ENCODE results near the gene APLF. TPM values are rescaled to one million over a fixed set of nuclear protein-coding genes. Genes with fewer than 3 reads are reported as not detected.

APLF gene
- total RNA-seq, 1 donor from 2014 or later: 2.5 TPM

DNA sequence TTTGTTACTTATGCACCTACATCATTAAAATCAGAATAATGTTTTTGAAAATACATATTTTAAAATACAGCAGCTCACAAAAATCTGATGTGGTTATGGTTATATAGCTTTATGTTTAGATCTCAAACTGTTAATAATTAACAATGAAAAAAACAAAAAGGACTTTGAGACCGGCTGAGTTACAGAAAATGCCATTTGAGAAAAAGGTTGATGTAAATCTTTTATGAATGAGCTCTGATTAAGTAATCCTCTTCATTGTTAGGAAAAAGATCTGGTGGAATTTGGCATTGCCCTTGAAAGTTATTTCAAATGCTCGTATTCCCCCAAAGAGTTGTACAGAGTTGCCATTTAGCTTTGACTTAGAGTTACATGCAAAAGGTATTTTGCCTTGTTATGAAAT, 93.2 kb downstream of the APLF start:
- H3K27me3 Mint-ChIP-seq (ENCODE audit: low read depth, unreplicated experiment): no peaks in the 10 kb centered on the region

GRCh38 chr2:68561372-68561771, 94.0 kb downstream of the APLF start:
- Histone ChIP-seq H3K27ac (ENCODE audit: low read depth, low read length) (no peak overlapping the region), H3K9ac (ENCODE audit: low read length) (no peak overlapping the region), H3K4me1 (ENCODE audit: insufficient read depth, low read length) (no peaks in the 10 kb centered on the region), H3K4me3 (ENCODE audit: insufficient read depth, low read depth, low read length) (no peak overlapping the region), H3K27me3 (ENCODE audit: insufficient read depth, low read length) (no peaks in the 10 kb centered on the region), H3K79me2 (ENCODE audit: insufficient read depth, low read length) (no peaks in the 10 kb centered on the region), H3K4me2 (ENCODE audit: low read length) (no peak overlapping the region), H4K20me1 (ENCODE audit: insufficient read depth, low read length) (no peaks in the 10 kb centered on the region), H2AFZ (ENCODE audit: low read depth, low read length) (no peak overlapping the region), H3K36me3 (ENCODE audit: insufficient read depth, low read length) (no peaks in the 10 kb centered on the region), H3K9me3 (ENCODE audit: insufficient read depth, low read depth, low read length) (no peaks in the 10 kb centered on the region)
- Mint-ChIP-seq H3K36me3 (ENCODE audit: low read depth, unreplicated experiment) (no peaks in the 10 kb centered on the region), H3K27ac (ENCODE audit: unreplicated experiment) (no peak overlapping the region), H3K27me3 (ENCODE audit: low read depth, unreplicated experiment) (no peaks in the 10 kb centered on the region), H3K4me1 (ENCODE audit: low read depth, unreplicated experiment) (peaks cover 17% of the 10 kb centered on the region), H3K4me3 (ENCODE audit: unreplicated experiment) (no peak overlapping the region), H3K9me3 (ENCODE audit: unreplicated experiment) (no peaks in the 10 kb centered on the region)
- no peak for TF ChIP-seq EZH2 (IDR thresholded peaks at IDR 0.05; ENCODE audit: insufficient read depth, low read length)
- no peak for TF ChIP-seq CTCF (IDR thresholded peaks at IDR 0.05; ENCODE audit: insufficient read depth, low read depth, low read length)
- DNase-seq (ENCODE audit: low read depth): no peak
- no peak for FAIRE-seq

More for the DNA sequence above, 93.2 kb downstream of the APLF start:
- H3K9me3 ChIP-seq (ENCODE audit: insufficient read depth, low read depth, low read length): no peaks in the 10 kb centered on the region
- no peak for TF ChIP-seq EZH2 (IDR thresholded peaks at IDR 0.05; ENCODE audit: insufficient read depth, low read length)
- TF ChIP-seq CTCF (IDR thresholded peaks at IDR 0.05; ENCODE audit: insufficient read depth, low read depth, low read length): no peak
- H3K4me3 ChIP-seq (ENCODE audit: insufficient read depth, low read depth, low read length): no peak overlapping the region
- Mint-ChIP-seq H3K4me3 (ENCODE audit: unreplicated experiment) (no peak overlapping the region), H3K9me3 (ENCODE audit: unreplicated experiment) (no peaks in the 10 kb centered on the region), H3K36me3 (ENCODE audit: low read depth, unreplicated experiment) (no peaks in the 10 kb centered on the region), H3K4me1 (ENCODE audit: low read depth, unreplicated experiment) (peaks cover 13% of the 10 kb centered on the region), H3K27ac (ENCODE audit: unreplicated experiment) (no peak overlapping the region)
- no peaks in the 10 kb centered on the region for H3K79me2 ChIP-seq (ENCODE audit: insufficient read depth, low read length)
- no peaks in the 10 kb centered on the region for H4K20me1 ChIP-seq (ENCODE audit: insufficient read depth, low read length)
- no peak overlapping the region for H3K9ac ChIP-seq (ENCODE audit: low read length)
- H2AFZ ChIP-seq (ENCODE audit: low read depth, low read length): no peak overlapping the region
- FAIRE-seq (no peak), DNase-seq (ENCODE audit: low read depth) (no peak)
- no peak overlapping the region for H3K27ac ChIP-seq (ENCODE audit: low read depth, low read length)
- H3K27me3 ChIP-seq (ENCODE audit: insufficient read depth, low read length): no peaks in the 10 kb centered on the region
- H3K4me1 ChIP-seq (ENCODE audit: insufficient read depth, low read length): no peaks in the 10 kb centered on the region
- no peaks in the 10 kb centered on the region for H3K36me3 ChIP-seq (ENCODE audit: insufficient read depth, low read length)
- H3K4me2 ChIP-seq (ENCODE audit: low read length): no peak overlapping the region

DNA sequence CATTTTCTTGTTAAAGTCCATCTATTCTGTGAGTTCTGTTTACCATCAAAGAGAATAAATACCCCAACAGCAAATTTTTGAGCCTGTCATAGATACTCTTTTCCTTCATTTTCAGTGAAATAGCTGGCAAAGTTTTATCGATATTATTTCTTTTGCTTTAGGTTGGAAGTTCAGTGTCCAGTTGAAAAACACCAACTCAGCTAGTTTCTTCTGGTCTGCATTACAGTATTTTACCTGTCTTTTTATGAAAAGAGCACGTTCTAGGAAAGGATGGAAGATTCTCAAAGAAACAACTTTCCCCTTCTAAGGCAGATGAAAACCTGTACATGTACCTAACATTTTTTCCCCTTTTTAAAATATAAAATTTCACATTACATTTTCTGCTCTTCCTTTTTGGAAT, 95.5 kb downstream of the APLF start:
- Histone ChIP-seq H3K27ac (ENCODE audit: low read depth, low read length) (no peak overlapping the region), H3K79me2 (ENCODE audit: insufficient read depth, low read length) (no peaks in the 10 kb centered on the region), H3K4me1 (ENCODE audit: insufficient read depth, low read length) (no peaks in the 10 kb centered on the region), H2AFZ (ENCODE audit: low read depth, low read length) (no peak overlapping the region), H3K9ac (ENCODE audit: low read length) (no peak overlapping the region), H3K4me2 (ENCODE audit: low read length) (no peak overlapping the region), H4K20me1 (ENCODE audit: insufficient read depth, low read length) (no peaks in the 10 kb centered on the region), H3K36me3 (ENCODE audit: insufficient read depth, low read length) (no peaks in the 10 kb centered on the region), H3K27me3 (ENCODE audit: insufficient read depth, low read length) (no peaks in the 10 kb centered on the region), H3K4me3 (ENCODE audit: insufficient read depth, low read depth, low read length) (no peak overlapping the region), H3K9me3 (ENCODE audit: insufficient read depth, low read depth, low read length) (no peaks in the 10 kb centered on the region)
- no peak for FAIRE-seq
- DNase-seq (ENCODE audit: low read depth): no peak
- Mint-ChIP-seq H3K27me3 (ENCODE audit: low read depth, unreplicated experiment) (no peaks in the 10 kb centered on the region), H3K27ac (ENCODE audit: unreplicated experiment) (no peak overlapping the region), H3K9me3 (ENCODE audit: unreplicated experiment) (no peaks in the 10 kb centered on the region), H3K4me1 (ENCODE audit: low read depth, unreplicated experiment) (peaks cover 17% of the 10 kb centered on the region), H3K36me3 (ENCODE audit: low read depth, unreplicated experiment) (no peaks in the 10 kb centered on the region), H3K4me3 (ENCODE audit: unreplicated experiment) (no peak overlapping the region)
- TF ChIP-seq EZH2 (IDR thresholded peaks at IDR 0.05; ENCODE audit: insufficient read depth, low read length) (no peak), CTCF (IDR thresholded peaks at IDR 0.05; ENCODE audit: insufficient read depth, low read depth, low read length) (no peak)
